A673 (cell line): ENCODE results near the gene ZBTB44.

Experiments
- EZH2 ChIP-seq: fragments of 200-600 bp; sonication (generic); IDR thresholded peaks from 2 replicates; pipeline ENCODE4 v1.6.1; 2017; ENCODE audit warnings: borderline replicate concordance, low read depth, mild to moderate bottlenecking, mixed read lengths, antibody characterized with exemption, low read length; ENCODE audit not compliant: poor library complexity, severe bottlenecking
- TF ChIP-seq, protein P1 (sequence below): fragments of 300-800, 200-600 bp; sonication (generic); conservative IDR thresholded peaks from 2 replicates; pipeline ENCODE4 v1.5.1; 2017; ENCODE audit warnings: low read depth, mild to moderate bottlenecking, antibody characterized with exemption, low read length, moderate library complexity, mixed read lengths

DNA sequence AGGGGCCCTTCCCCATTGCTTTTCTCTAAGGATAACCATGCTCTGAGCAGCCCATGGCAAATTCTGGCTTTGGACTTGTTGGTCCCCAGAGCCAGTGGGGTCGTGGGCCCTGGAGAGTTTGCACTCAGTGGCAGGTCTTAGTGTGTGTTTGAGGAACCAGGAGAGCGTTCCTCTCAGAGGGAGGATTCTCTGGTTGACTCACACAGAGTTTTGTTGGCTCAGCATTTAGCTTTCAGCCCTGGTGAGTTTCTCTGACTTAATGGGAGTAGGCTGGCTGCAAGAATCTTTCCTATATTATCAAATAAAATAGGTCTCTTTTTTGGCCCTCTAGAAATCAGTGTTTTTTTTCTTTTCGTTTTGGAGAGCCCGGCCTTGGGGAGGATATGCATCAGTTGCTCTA is 134.2 kb downstream of the ZBTB44 start:
- TF ChIP-seq, protein P1, sequence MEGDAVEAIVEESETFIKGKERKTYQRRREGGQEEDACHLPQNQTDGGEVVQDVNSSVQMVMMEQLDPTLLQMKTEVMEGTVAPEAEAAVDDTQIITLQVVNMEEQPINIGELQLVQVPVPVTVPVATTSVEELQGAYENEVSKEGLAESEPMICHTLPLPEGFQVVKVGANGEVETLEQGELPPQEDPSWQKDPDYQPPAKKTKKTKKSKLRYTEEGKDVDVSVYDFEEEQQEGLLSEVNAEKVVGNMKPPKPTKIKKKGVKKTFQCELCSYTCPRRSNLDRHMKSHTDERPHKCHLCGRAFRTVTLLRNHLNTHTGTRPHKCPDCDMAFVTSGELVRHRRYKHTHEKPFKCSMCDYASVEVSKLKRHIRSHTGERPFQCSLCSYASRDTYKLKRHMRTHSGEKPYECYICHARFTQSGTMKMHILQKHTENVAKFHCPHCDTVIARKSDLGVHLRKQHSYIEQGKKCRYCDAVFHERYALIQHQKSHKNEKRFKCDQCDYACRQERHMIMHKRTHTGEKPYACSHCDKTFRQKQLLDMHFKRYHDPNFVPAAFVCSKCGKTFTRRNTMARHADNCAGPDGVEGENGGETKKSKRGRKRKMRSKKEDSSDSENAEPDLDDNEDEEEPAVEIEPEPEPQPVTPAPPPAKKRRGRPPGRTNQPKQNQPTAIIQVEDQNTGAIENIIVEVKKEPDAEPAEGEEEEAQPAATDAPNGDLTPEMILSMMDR, result no peak
- TF ChIP-seq EZH2, result no peak
